Keratinocyte (primary cell): ENCODE data around the gene ZNF385A. TPM values are rescaled to one million over a fixed set of nuclear protein-coding genes. Genes with fewer than 3 reads are reported as not detected.

Experiments used
- DNase-seq: peaks from one replicate; pipeline ENCODE4 v3.0.0-alpha.2; 2011; ENCODE audit warnings: low read depth, missing footprints, low spot score
- FAIRE-seq: peaks from 2 replicates; lab custom pipeline; 2011; peaks lifted over from hg19 to GRCh38; lab: Jason Lieb, UNC
- H2AFZ ChIP-seq: 2 replicates; pipeline ENCODE4 v1.6.0; 2012; ENCODE audit warnings: low read length, control low read depth, inconsistent platforms; ENCODE audit not compliant: control insufficient read depth
- H3K27ac ChIP-seq: 2 replicates; pipeline ENCODE4 v1.5.1; 2011; ENCODE audit warnings: low read length; ENCODE audit not compliant: control insufficient read depth, insufficient read depth
- H3K27me3 ChIP-seq: 3 replicates; pipeline ENCODE4 v1.6.0; 2011; ENCODE audit warnings: low read length; ENCODE audit not compliant: control insufficient read depth, insufficient read depth; ENCODE audit errors: extremely low read depth
- H3K36me3 ChIP-seq, 2 experiments: 2 replicates in 1 of 2; 3 replicates in 1 of 2; pipeline ENCODE4 v1.5.1; 2011; ENCODE audit warnings: low read length in 2 of 2, mild to moderate bottlenecking in 1 of 2; ENCODE audit not compliant: control insufficient read depth in 2 of 2, insufficient read depth in 2 of 2; ENCODE audit errors: extremely low read depth in 1 of 2
- H3K4me1 ChIP-seq: 3 replicates; pipeline ENCODE4 v1.5.1; 2011; ENCODE audit warnings: low read length; ENCODE audit not compliant: control insufficient read depth, insufficient read depth; ENCODE audit errors: extremely low read depth
- H3K4me2 ChIP-seq: 3 replicates; pipeline ENCODE4 v1.6.0; 2011; ENCODE audit warnings: low read depth, low read length; ENCODE audit not compliant: control insufficient read depth, insufficient read depth; ENCODE audit errors: extremely low read depth
- H3K4me3 ChIP-seq, 3 experiments: fragments of 200-600 bp in 1 of 3; sonication (generic) in 1 of 3; 2 replicates in 2 of 3; 3 replicates in 1 of 3; pipeline ENCODE4 v1.5.1; 2011 to 2016; ENCODE audit warnings: low read length in 3 of 3, mild to moderate bottlenecking in 3 of 3, control low read depth in 2 of 3, inconsistent platforms in 1 of 3, low read depth in 1 of 3, mixed read lengths in 1 of 3, mixed run types in 1 of 3, moderate library complexity in 1 of 3; ENCODE audit not compliant: control insufficient read depth in 2 of 3, insufficient read depth in 2 of 3; ENCODE audit errors: extremely low read depth in 1 of 3
- H3K79me2 ChIP-seq: 2 replicates; pipeline ENCODE4 v1.6.0; 2012; ENCODE audit warnings: low read length; ENCODE audit not compliant: control insufficient read depth, insufficient read depth
- H3K9ac ChIP-seq: 3 replicates; pipeline ENCODE4 v1.6.0; 2011; ENCODE audit warnings: low read length; ENCODE audit not compliant: control insufficient read depth, insufficient read depth; ENCODE audit errors: extremely low read depth
- H3K9me1 ChIP-seq: 3 replicates; pipeline ENCODE4 v1.6.0; 2011; ENCODE audit warnings: low read length; ENCODE audit not compliant: control insufficient read depth, insufficient read depth; ENCODE audit errors: extremely low read depth
- H3K9me3 ChIP-seq: 2 replicates; pipeline ENCODE4 v1.5.1; 2012; ENCODE audit warnings: low read depth, low read length; ENCODE audit not compliant: control insufficient read depth
- H4K20me1 ChIP-seq: 3 replicates; pipeline ENCODE4 v1.6.0; 2011; ENCODE audit warnings: low read length; ENCODE audit not compliant: control insufficient read depth, insufficient read depth; ENCODE audit errors: extremely low read depth
- EZH2 ChIP-seq: IDR thresholded peaks from one replicate; pipeline ENCODE4 v1.6.1; 2012; ENCODE audit warnings: inconsistent platforms, mild to moderate bottlenecking, low read length, moderate library complexity
- dilution Hi-C: fragments of 300-500 bp; cut with MboI; formaldehyde crosslinking; loops from one replicate; pipeline ENCODE4 v1.7.0; 2020; ENCODE audit warnings: low sequenced_read_pairs; ENCODE audit not compliant: extremely low pct_ligation_motif_present
- polyA plus RNA-seq, 5 experiments: library from polyadenylated mRNA; depleted of rRNA in 3 of 5; stranded (reverse) in 3 of 5; stranded (forward) in 1 of 5; unstranded in 1 of 5; fragments of >200 nt; gene quantifications; 1 replicate in 1 of 5; 2 replicates in 3 of 5; 3 replicates in 1 of 5; pipeline versions ENCODE4 v1.2.1 to v1.2.3, GENCODE V29; 2011 to 2012; ENCODE audit warnings: missing spikeins in 2 of 5, low read depth in 1 of 5, low replicate concordance in 1 of 5
- TF ChIP-seq, protein P1 (sequence below), 3 experiments: IDR thresholded peaks in 1 of 3; conservative IDR thresholded peaks in 1 of 3; optimal IDR thresholded peaks in 1 of 3; 2 replicates in 2 of 3; 3 replicates in 1 of 3; pipeline versions ENCODE3 to v1.5.1; 2011; ENCODE audit warnings: low read length in 3 of 3, mild to moderate bottlenecking in 3 of 3, moderate library complexity in 2 of 3, control low read depth in 1 of 3, inconsistent platforms in 1 of 3; ENCODE audit not compliant: insufficient read depth in 2 of 3; ENCODE audit errors: extremely low read depth in 1 of 3

The ZNF385A gene
- polyA plus RNA-seq, 1 donor (not counting 4 experiments of a cell fraction or from before 2014, with no cell fraction given) = 11.4 TPM

DNA sequence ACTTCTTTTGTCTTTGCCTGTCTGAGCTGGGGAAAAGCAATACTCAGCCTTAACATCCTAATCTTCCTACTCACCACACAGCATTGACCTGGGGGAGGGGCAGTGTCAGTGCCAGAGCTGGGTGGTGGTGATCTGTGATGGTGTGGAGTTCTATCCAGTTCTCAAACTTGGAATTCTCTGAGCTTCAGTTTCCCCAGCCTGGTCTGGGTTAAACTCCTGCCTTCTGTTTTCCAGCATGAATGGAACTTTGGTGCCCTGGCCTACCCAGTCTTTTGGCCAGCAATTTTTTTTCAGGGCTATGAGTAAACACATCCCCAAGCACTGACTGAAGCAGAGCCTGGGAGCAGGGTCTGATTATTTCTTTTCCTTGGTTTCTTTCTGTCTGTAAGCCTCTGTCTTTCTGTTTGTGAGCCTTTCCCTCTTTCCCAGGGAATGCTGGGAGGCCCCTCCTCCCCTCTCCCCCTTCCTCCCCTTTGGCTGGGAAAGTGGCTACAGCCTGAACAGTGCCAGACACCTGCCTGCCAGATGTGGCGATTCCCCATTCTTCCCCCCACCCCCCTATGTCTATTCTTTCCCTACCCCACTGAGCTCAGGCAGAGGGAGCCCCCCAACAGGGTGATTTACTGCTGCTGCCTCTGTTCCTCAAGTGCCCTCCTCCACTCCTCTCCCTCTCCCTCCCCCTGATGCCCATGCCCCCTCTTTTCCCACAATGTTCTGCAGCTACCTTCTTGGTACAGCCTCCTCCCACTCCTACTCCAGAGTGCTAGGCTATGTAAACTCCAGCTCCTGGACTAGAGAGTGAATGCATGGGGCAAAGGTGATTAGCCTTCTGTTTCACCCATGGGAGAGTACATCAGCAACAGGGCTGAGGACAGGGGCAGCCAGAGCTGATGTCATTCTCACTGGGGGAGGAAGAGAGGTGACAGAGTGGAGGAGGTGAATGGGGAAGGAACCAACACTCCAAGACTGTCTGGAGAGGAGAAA, 31.4 kb downstream of the ZNF385A start:
- H3K27ac ChIP-seq = no peak overlapping the region
- no peaks in the 10 kb centered on the region for H3K9me1 ChIP-seq
- DNase-seq (no peak), FAIRE-seq (no peak)
- no peak overlapping the region for H3K4me3 ChIP-seq
- H4K20me1 ChIP-seq = no peaks in the 10 kb centered on the region
- H3K4me2 ChIP-seq = no peak overlapping the region
- dilution Hi-C loops = no loop called here
- no peak overlapping the region for H3K9ac ChIP-seq
- H3K4me1 ChIP-seq = peaks cover 5% of the 10 kb centered on the region
- H2AFZ ChIP-seq = no peak overlapping the region
- no peaks in the 10 kb centered on the region for H3K9me3 ChIP-seq
- H3K79me2 ChIP-seq = no peaks in the 10 kb centered on the region
- H3K36me3 ChIP-seq = peaks cover 7 to 17% of the 10 kb centered on the region in 2 experiments
- TF ChIP-seq, protein P1, sequence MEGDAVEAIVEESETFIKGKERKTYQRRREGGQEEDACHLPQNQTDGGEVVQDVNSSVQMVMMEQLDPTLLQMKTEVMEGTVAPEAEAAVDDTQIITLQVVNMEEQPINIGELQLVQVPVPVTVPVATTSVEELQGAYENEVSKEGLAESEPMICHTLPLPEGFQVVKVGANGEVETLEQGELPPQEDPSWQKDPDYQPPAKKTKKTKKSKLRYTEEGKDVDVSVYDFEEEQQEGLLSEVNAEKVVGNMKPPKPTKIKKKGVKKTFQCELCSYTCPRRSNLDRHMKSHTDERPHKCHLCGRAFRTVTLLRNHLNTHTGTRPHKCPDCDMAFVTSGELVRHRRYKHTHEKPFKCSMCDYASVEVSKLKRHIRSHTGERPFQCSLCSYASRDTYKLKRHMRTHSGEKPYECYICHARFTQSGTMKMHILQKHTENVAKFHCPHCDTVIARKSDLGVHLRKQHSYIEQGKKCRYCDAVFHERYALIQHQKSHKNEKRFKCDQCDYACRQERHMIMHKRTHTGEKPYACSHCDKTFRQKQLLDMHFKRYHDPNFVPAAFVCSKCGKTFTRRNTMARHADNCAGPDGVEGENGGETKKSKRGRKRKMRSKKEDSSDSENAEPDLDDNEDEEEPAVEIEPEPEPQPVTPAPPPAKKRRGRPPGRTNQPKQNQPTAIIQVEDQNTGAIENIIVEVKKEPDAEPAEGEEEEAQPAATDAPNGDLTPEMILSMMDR (optimal IDR thresholded peaks at IDR 0.05 in 1 of 3, IDR thresholded peaks at IDR 0.05 in 1 of 3, conservative IDR thresholded peaks at IDR 0.05 in 1 of 3; ENCODE audit: extremely low read depth in 1 of 3, insufficient read depth in 2 of 3, low read length in 3 of 3) = no peak
- no peak for TF ChIP-seq EZH2
- no peaks in the 10 kb centered on the region for H3K27me3 ChIP-seq

DNA sequence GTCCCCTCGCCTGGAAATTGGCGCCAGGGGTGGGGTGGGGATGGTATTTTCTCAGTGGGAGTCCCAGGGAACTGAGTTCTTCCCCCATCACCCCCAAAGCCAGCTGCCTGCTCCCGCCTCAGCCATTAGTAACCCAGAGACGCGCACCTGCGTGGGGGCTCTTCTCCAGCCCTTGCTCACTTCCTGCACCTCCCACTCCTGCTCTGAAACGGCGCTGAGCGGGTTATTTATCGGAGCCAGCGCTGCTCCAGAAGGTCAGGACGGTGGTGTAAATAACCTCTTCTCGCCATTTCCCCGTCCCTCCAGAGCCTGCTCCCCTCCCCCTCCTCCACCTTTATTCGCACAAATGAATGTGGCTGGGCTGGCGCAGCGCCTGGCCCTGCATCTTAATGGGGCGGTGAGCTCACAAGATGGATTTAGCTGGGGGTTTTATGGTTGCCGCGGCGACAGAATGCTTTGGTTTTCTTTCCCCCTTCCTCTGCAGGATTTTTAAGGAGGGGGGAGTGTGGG, 32.5 kb downstream of the ZNF385A start:
- Histone ChIP-seq H3K36me3 (peaks cover 15 to 27% of the 10 kb centered on the region in 2 experiments), H3K4me2 (no peak overlapping the region), H3K4me3 (no peak overlapping the region), H3K27me3 (no peaks in the 10 kb centered on the region), H4K20me1 (no peaks in the 10 kb centered on the region), H3K4me1 (no peaks in the 10 kb centered on the region), H3K27ac (no peak overlapping the region), H3K79me2 (no peaks in the 10 kb centered on the region), H3K9ac (no peak overlapping the region), H2AFZ (no peak overlapping the region), H3K9me3 (no peaks in the 10 kb centered on the region), H3K9me1 (no peaks in the 10 kb centered on the region)
- DNase-seq (no peak), FAIRE-seq (no peak)
- dilution Hi-C loops = no loop called here
- no peak for TF ChIP-seq EZH2
- TF ChIP-seq, protein P1 (optimal IDR thresholded peaks at IDR 0.05 in 1 of 3, IDR thresholded peaks at IDR 0.05 in 1 of 3, conservative IDR thresholded peaks at IDR 0.05 in 1 of 3; ENCODE audit: extremely low read depth in 1 of 3, insufficient read depth in 2 of 3, low read length in 3 of 3) = no peak
